Thyroid gland (tissue), 4 donors: Measurements from ENCODE around the gene PTPRH. TPM values are rescaled to one million over a fixed set of nuclear protein-coding genes. Genes with fewer than 3 reads are reported as not detected.

Experiments
- DNase-seq, 2 donors: peaks; one replicate each; pipeline ENCODE4 v3.0.0-alpha.2; 2019
- H3K27ac ChIP-seq, 3 donors: fragments of 200-600 bp; sonication (generic); 1 replicate in 2 of 3; 2 replicates in 1 of 3; pipeline ENCODE4 v1.5.1; 2016 to 2019; ENCODE audit warnings: mild to moderate bottlenecking in 1 of 3, moderate library complexity in 1 of 3
- H3K27me3 ChIP-seq: fragments of 200-600 bp; sonication (generic); one replicate; pipeline ENCODE4 v1.5.1; 2019
- H3K36me3 ChIP-seq, 2 donors: fragments of 200-600 bp; sonication (generic); one replicate each; pipeline ENCODE4 v1.5.1; 2016 to 2019
- H3K4me1 ChIP-seq, 2 donors: fragments of 200-600 bp; sonication (generic); one replicate each; pipeline ENCODE4 v1.5.1; 2017 to 2019
- H3K4me3 ChIP-seq, 3 donors: fragments of 200-600 bp; sonication (generic); replicated peaks in 1 of 3; 1 replicate in 2 of 3; 2 replicates in 1 of 3; pipeline ENCODE4 v1.5.1; 2016; ENCODE audit warnings: mild to moderate bottlenecking in 1 of 3
- H3K9me3 ChIP-seq: fragments of 200-600 bp; sonication (generic); one replicate; pipeline ENCODE4 v1.5.1; 2017
- CTCF ChIP-seq, 6 experiments: fragments of 200-600 bp in 3 of 6; fragments of 450-650 bp in 3 of 6; sonication (generic) in 3 of 6; IDR thresholded peaks; one replicate each; pipeline ENCODE4 v1.5.1; 2016 to 2019; ENCODE audit warnings: antibody characterized with exemption in 6 of 6, mild to moderate bottlenecking in 2 of 6, inconsistent platforms in 1 of 6, moderate library complexity in 1 of 6
- POLR2A ChIP-seq, 2 donors: fragments of 450-650 bp; IDR thresholded peaks; one replicate each; pipeline ENCODE4 v1.6.1; 2017; ENCODE audit warnings: antibody characterized with exemption in 2 of 2, mild to moderate bottlenecking in 2 of 2, moderate library complexity in 1 of 2
- WGBS, 2 donors: methylation state at CpG; one replicate each; pipeline ENCODE4 v1.1.5; 2017; 5-methylcytosine and 5-hydroxymethylcytosine counted together
- intact Hi-C: fragments of 100-400 bp; cut with DNase I; formaldehyde crosslinking; loops from one replicate; pipeline ENCODE4 v1.15.1; 2023
- total RNA-seq, 4 donors: library from RNA; depleted of rRNA; stranded (reverse); fragments of >200 nt; gene quantifications; one replicate each; pipeline ENCODE4 v1.2.3, GENCODE V29; 2016

The PTPRH gene
- total RNA-seq, 4 donors from 2014 or later = 0.11 to 2.6 (median 0.54) TPM; not detected in 1

DNA sequence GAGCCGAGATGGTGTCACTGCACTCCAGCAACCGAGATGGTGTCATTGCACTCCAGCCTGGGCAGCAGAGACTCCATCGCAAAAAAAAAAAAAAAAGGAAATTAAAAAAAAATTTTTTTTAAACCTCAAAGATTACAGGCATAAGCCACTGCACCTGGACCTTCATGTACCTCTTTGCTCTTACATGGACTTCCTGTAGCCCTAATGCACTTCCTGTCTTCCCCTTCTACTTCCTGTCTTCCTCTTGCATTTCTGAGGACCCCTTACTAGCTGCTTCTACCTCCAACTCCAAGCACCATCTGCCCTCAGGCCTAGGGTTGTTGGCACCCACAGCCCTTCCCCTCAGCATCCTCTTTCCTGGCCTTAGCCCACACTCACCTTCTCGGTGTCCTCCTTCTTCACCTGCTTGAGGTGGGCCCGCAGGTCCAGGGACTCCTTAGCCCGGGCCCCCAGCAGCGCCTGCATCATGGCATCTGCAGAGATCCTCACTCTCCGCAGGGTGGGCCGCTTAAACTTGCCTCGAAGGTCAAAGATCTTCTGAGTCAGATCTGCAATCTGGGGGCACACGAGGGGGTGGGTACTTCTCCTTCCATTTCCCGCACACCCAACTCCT is 55.5 kb downstream of the PTPRH start:
- intact Hi-C loops = no loop called here
- DNase-seq = no peak
- Histone ChIP-seq H3K4me3 (no peak overlapping the region), H3K4me1 (peaks cover 0 to 6% of the 10 kb centered on the region in 2 donors), H3K27ac (no peak overlapping the region), H3K9me3 (no peaks in the 10 kb centered on the region), H3K36me3 (no peaks in the 10 kb centered on the region), H3K27me3 (peaks cover 23% of the 10 kb centered on the region)
- WGBS, 2 donors = 88 to 90% methylated on average over 12 of the region's 12 CpGs
- TF ChIP-seq POLR2A (IDR thresholded peaks at IDR 0.05) (no peak), CTCF (IDR thresholded peaks at IDR 0.05) (no peak)

DNA sequence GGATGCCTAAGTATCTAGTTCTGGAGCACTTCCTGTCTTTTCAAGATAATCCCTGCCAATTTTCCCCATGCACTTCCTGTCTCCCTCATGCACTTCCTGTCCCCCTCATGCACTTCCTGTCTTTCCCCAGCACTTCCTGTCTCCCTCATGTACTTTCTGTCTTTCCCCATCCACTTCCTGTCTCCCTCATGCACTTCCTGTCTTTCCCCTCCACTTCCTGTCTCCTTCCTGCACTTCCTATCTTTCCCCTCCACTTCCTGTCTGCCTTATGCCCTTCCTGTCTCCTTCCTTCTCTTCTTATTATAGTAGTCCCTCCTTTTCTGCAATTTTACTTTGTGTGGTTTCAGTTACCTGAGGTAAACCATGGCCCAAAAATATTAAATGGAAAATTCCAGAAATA is 57.3 kb downstream of the PTPRH start:
- H3K36me3 ChIP-seq = no peaks in the 10 kb centered on the region
- peaks cover 0 to 6% of the 10 kb centered on the region in 2 donors for H3K4me1 ChIP-seq
- H3K4me3 ChIP-seq = no peak overlapping the region
- intact Hi-C loops = no loop called here
- H3K9me3 ChIP-seq = no peaks in the 10 kb centered on the region
- TF ChIP-seq CTCF (IDR thresholded peaks at IDR 0.05) (no peak), POLR2A (IDR thresholded peaks at IDR 0.05) (no peak)
- peaks cover 27% of the 10 kb centered on the region for H3K27me3 ChIP-seq
- no peak for DNase-seq
- no peak overlapping the region for H3K27ac ChIP-seq

- H3K4me3 ChIP-seq = no peak within 1 kb of the TSS
- peaks cover 0 to 7% of the 10 kb centered on the region in 2 donors for H3K4me1 ChIP-seq
- H3K27ac ChIP-seq = no peak within 1 kb of the TSS
- peaks cover 17% of the 10 kb centered on the region for H3K27me3 ChIP-seq
- H3K36me3 ChIP-seq = no peaks in the 10 kb centered on the region
- WGBS, 2 donors = 15 to 21% methylated on average over 15 to 18 of the region's 18 CpGs
- intact Hi-C loops = loop anchor here (10.0 kb wide), 1 partner anchor 475 kb away; the partner anchor contains the start of gene ZNF784
- TF ChIP-seq CTCF (IDR thresholded peaks at IDR 0.05) (no peak), POLR2A (IDR thresholded peaks at IDR 0.05) (no peak)
- H3K9me3 ChIP-seq = no peaks in the 10 kb centered on the region
- no peak for DNase-seq
Observed at GRCh38 chr19:55149078-55150003, 60.0 kb downstream of the PTPRH start, which contains the start of gene TNNT1. Gene TNNT1, minus strand, starts transcription at chr19:55149206. Its CDS starts 2,049 bp downstream, at chr19:55147157.

- WGBS, 2 donors = 9 to 27% methylated on average over 3 to 7 of the region's 9 CpGs
- DNase-seq = no peak
- Histone ChIP-seq H3K9me3 (no peaks in the 10 kb centered on the region), H3K4me3 (no peak overlapping the region), H3K27me3 (peaks cover 22% of the 10 kb centered on the region), H3K36me3 (no peaks in the 10 kb centered on the region), H3K4me1 (peaks cover 0 to 7% of the 10 kb centered on the region in 2 donors), H3K27ac (no peak overlapping the region)
- intact Hi-C loops = loop anchor here (10.0 kb wide), 1 partner anchor 477 kb away; the partner anchor contains the start of gene ZNF784
- TF ChIP-seq CTCF (IDR thresholded peaks at IDR 0.05) (no peak), POLR2A (IDR thresholded peaks at IDR 0.05) (no peak)
Observed at GRCh38 chr19:55147545-55148251, 61.6 kb downstream of the PTPRH start.
